ENCODE results near the gene UNC13A. TPM values are rescaled to one million over a fixed set of nuclear protein-coding genes. Genes with fewer than 3 reads are reported as not detected.

UNC13A gene
- total and polyA plus RNA-seq, 8 donors = under 0.01 to 2.2 (median 0.15) TPM; not detected in 1

DNA sequence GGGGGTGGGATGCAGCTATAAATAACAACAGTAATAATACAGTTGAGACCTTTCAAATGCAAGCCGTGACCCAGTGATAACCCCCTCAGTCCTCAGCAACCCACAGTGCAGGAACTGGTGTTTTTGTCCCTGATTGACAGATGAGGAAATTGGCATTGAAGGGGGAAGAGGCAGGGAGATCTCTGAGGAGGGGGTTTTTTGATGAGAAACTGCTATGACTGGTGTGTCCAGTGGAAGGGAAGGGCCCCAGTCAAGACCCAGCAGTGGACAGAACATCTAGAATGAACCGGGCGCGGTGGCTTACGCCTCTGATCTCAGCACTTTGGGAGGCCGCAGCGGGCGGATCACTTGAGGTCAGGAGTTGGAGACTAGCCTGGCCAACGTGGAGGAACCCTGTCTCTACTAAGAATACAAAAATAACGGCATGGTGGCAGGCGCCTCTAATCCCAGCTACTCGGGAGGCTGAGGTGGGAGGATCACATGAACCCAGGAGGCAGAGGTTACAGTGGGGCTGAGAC is 33.0 kb upstream of the UNC13A start:
- TF ChIP-seq EP300 (IDR thresholded peaks at IDR 0.05) (no peak), POLR2A (IDR thresholded peaks at IDR 0.05) (no peak), POLR2AphosphoS5 (IDR thresholded peaks at IDR 0.05) (no peak)
- TF ChIP-seq, protein P1, sequence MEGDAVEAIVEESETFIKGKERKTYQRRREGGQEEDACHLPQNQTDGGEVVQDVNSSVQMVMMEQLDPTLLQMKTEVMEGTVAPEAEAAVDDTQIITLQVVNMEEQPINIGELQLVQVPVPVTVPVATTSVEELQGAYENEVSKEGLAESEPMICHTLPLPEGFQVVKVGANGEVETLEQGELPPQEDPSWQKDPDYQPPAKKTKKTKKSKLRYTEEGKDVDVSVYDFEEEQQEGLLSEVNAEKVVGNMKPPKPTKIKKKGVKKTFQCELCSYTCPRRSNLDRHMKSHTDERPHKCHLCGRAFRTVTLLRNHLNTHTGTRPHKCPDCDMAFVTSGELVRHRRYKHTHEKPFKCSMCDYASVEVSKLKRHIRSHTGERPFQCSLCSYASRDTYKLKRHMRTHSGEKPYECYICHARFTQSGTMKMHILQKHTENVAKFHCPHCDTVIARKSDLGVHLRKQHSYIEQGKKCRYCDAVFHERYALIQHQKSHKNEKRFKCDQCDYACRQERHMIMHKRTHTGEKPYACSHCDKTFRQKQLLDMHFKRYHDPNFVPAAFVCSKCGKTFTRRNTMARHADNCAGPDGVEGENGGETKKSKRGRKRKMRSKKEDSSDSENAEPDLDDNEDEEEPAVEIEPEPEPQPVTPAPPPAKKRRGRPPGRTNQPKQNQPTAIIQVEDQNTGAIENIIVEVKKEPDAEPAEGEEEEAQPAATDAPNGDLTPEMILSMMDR (IDR thresholded peaks at IDR 0.05) = no peak
- Histone ChIP-seq H3K4me1 (peaks cover 26 to 64% (median 52%) of the 10 kb centered on the region in 4 donors), H3K9me3 (no peaks in the 10 kb centered on the region), H3K27ac (peak overlapping the region in 4 of 5 donors; percentile 44 to 90 (median 64)), H3K27me3 (no peaks in the 10 kb centered on the region), H3K36me3 (peaks cover 25 to 48% (median 35%) of the 10 kb centered on the region in 4 donors), H3K4me3 (peak overlapping the region in 3 of 4 donors; percentile 88 to 100 (median 97))
- 67 to 74% (median 69%) methylated on average over 12 of the region's 12 CpGs for whole genome bisulfite sequencing, 5 donors
- intact Hi-C loops (cut with DNase I; ENCODE audit: low total_unique reads) = no loop called here
- no peak for DNase-seq

DNA sequence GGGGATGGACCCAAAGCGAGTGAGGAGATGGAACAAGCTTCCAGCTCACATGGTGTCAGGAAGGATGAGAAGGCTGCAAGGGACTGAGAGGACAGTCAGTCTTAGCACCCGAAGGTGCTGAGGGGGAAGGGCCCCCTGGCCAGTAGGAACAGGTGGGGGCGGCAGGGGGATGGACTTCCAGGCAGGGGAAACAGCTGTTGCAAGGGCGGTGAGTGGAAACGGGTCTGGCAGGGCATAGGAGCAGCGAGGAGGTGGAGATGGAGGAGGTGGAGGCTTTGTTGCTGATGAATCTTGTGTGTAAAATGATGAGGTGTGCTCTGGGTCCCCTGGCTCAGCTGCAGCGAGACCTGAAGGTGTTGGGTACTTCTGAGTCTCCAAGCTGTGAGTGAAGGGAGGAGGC is 32.3 kb upstream of the UNC13A start:
- intact Hi-C loops (cut with DNase I; ENCODE audit: low total_unique reads) = no loop called here
- H3K27me3 ChIP-seq = no peaks in the 10 kb centered on the region
- WGBS, 5 donors = 7 to 25% (median 16%) methylated on average over 7 of the region's 7 CpGs
- DNase-seq = peak in 1 of 2 donors; percentile 35
- peak overlapping the region; percentile 88 to 100 (median 94) for H3K4me3 ChIP-seq
- H3K27ac ChIP-seq = peak overlapping the region; percentile 44 to 90 (median 83)
- no peaks in the 10 kb centered on the region for H3K9me3 ChIP-seq
- peaks cover 18 to 40% (median 28%) of the 10 kb centered on the region in 4 donors for H3K36me3 ChIP-seq
- TF ChIP-seq, protein P1 (IDR thresholded peaks at IDR 0.05) = no peak
- TF ChIP-seq POLR2AphosphoS5 (IDR thresholded peaks at IDR 0.05) = no peak
- TF ChIP-seq EP300 (IDR thresholded peaks at IDR 0.05) = no peak
- no peak for TF ChIP-seq POLR2A (IDR thresholded peaks at IDR 0.05)
- H3K4me1 ChIP-seq = peaks cover 26 to 64% (median 52%) of the 10 kb centered on the region in 4 donors

DNA sequence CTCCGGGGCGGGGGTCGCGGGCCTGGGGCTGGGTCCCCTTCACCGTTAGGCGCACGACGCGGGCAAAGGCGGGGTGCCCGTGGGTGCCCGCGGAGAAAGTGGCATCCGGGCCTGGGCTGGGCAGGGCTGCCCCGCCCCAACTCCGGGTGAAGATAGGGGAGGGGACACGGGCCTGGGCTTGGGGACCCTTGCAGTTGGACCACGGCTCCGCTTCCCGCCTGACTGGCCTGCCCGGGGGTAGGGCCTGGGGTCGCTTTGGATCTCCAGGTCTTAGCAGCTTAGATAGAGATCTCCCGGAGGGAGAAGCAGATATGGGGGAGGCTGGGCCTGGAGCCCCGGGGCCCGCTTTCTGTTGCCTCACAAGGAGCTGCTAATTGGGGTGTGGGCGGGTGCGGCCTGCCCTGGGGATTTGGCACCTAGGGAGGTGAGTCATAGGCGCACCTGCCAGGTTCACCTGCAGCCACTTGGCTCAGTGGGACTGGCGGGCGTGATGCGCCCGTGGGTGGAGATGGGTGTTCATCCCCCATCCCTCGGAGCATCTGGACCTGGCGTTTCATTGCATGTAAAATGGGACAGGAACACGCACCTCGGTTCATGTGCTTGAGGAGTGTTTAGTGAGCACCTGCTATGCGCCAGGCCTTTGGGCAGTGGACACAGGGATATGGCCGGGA is 31.7 kb upstream of the UNC13A start:
- H3K4me1 ChIP-seq = peaks cover 26 to 64% (median 52%) of the 10 kb centered on the region in 4 donors
- no peak for TF ChIP-seq POLR2AphosphoS5 (IDR thresholded peaks at IDR 0.05)
- no peak for TF ChIP-seq POLR2A (IDR thresholded peaks at IDR 0.05)
- TF ChIP-seq, protein P1 (IDR thresholded peaks at IDR 0.05) = no peak
- 0 to 4% (median 2%) methylated on average over 6 to 38 of the region's 38 CpGs for WGBS, 5 donors
- H3K27ac ChIP-seq = peak overlapping the region; percentile 74 to 90 (median 83)
- no peaks in the 10 kb centered on the region for H3K27me3 ChIP-seq
- no peaks in the 10 kb centered on the region for H3K9me3 ChIP-seq
- H3K4me3 ChIP-seq = peak overlapping the region; percentile 88 to 100 (median 94)
- peak; percentile 67 to 73 for DNase-seq
- intact Hi-C loops (cut with DNase I; ENCODE audit: low total_unique reads) = no loop called here
- peaks cover 13 to 35% (median 22%) of the 10 kb centered on the region in 4 donors for H3K36me3 ChIP-seq

DNA sequence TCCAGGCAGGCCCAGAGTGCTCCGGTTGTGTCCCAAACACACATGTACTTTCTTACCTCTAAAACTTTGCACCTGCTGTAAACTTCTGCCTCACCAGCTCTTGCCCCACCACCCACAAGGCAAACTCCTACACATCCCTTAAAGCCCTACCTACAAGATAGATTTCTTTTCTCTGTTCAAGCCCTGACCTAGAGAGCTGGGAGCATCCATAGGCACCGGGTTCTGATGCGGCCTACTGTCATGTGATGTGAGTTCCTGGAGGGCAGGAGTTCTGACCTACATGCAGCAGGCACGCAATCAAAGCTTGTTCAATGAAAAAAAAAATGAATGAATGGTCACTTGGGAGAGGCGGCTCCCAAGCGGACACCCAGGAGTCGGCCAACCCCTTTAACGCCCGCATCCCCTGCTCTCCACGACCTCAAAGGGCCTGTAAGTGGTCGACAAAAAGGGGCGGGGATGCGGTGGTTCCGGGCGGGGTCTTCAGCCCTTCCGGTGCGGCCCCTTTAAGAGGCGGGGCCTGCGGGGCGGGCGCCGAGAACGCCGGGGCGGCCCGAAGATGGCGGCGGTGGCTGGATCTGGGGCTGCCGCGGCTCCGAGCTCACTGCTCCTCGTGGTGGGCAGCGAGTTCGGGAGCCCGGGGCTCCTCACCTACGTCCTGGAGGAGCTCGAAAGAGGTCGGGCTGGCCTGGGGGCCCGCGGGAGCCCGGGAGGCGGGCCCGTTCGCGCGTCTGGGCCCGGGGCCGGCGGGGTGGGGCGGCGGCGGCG is 31.0 kb upstream of the UNC13A start, which contains the start of gene MAP1S:
MAP1S (plus strand) TSS at position 534 of the 765 bp plus-strand sequence; CDS start at position 557, 23 bp downstream.
- peak within 1 kb of the TSS; percentile 74 to 90 (median 83) for H3K27ac ChIP-seq
- TF ChIP-seq, protein P1 (IDR thresholded peaks at IDR 0.05) = no peak
- TF ChIP-seq POLR2A (IDR thresholded peaks at IDR 0.05) (peak in 1 of 4 donors; percentile 12), POLR2AphosphoS5 (IDR thresholded peaks at IDR 0.05) (peak; percentile 35 to 88 (median 76)), EP300 (IDR thresholded peaks at IDR 0.05) (no peak)
- H3K4me1 ChIP-seq = peaks cover 26 to 64% (median 52%) of the 10 kb centered on the region in 4 donors
- DNase-seq = peak; percentile 60 to 87
- H3K27me3 ChIP-seq = no peaks in the 10 kb centered on the region
- H3K36me3 ChIP-seq = peaks cover 7 to 27% (median 15%) of the 10 kb centered on the region in 4 donors
- intact Hi-C loops (cut with DNase I; ENCODE audit: low total_unique reads) = no loop called here
- no peaks in the 10 kb centered on the region for H3K9me3 ChIP-seq
- H3K4me3 ChIP-seq = peak within 1 kb of the TSS; percentile 88 to 100 (median 94)
- 2 to 4% (median 3%) methylated on average over 26 to 53 of the region's 53 CpGs for WGBS, 5 donors

Measured in stomach (tissue), 9 donors.